GM12865 (cell line): Measurements from ENCODE around the gene PBRM1.
A peak's percentile ranks its signal among the peaks of the same experiment; 100 is the strongest.

Experiments
- DNase-seq: peaks from one replicate; pipeline ENCODE4 v3.0.0; 2010; ENCODE audit warnings: low read depth
- H3K4me3 ChIP-seq: 2 replicates; pipeline ENCODE4 v1.5.1; 2011; ENCODE audit warnings: mild to moderate bottlenecking, low read depth, low read length, control low read depth
- CTCF ChIP-seq: IDR thresholded peaks from 2 replicates; pipeline ENCODE4 v1.5.1; 2011; ENCODE audit warnings: low read length, control low read depth, low read depth, inconsistent platforms; ENCODE audit not compliant: insufficient read depth; ENCODE audit errors: missing control alignments

The PBRM1 gene

GRCh38 chr3:52703341-52703740, 17.6 kb upstream of the PBRM1 start:
- DNase-seq = no peak
- no peak for TF ChIP-seq CTCF
- H3K4me3 ChIP-seq = no peak overlapping the region

GRCh38 chr3:52697632-52697965, 11.9 kb upstream of the PBRM1 start:
- H3K4me3 ChIP-seq = no peak overlapping the region
- no peak for DNase-seq
- TF ChIP-seq CTCF = no peak

GRCh38 chr3:52696830-52697631, 11.3 kb upstream of the PBRM1 start:
- peak; percentile 47 for DNase-seq
- H3K4me3 ChIP-seq = peak overlapping the region; percentile 18; the same call in 1 of the 2 replicates
- TF ChIP-seq CTCF = no peak

GRCh38 chr3:52695798-52696671, 10.3 kb upstream of the PBRM1 start:
- H3K4me3 ChIP-seq = no peak overlapping the region
- DNase-seq = no peak
- no peak for TF ChIP-seq CTCF

- no peak for TF ChIP-seq CTCF
- no peak overlapping the region for H3K4me3 ChIP-seq
- no peak for DNase-seq
Measured at GRCh38 chr3:52694528-52695189, 8.9 kb upstream of the PBRM1 start.

GRCh38 chr3:52693071-52693470, 7.4 kb upstream of the PBRM1 start:
- no peak overlapping the region for H3K4me3 ChIP-seq
- no peak for DNase-seq
- no peak for TF ChIP-seq CTCF
